SK-N-MC (cell line): ENCODE results near the gene MAP3K20.

Experiments
- EZH2 ChIP-seq: fragments of 200-600 bp; sonication (generic); IDR thresholded peaks from one replicate; pipeline ENCODE4 v1.6.1; 2017; ENCODE audit warnings: antibody characterized with exemption
- POLR2AphosphoS5 ChIP-seq: IDR thresholded peaks from 2 replicates; pipeline ENCODE4 v1.6.1; 2012; ENCODE audit warnings: mild to moderate bottlenecking, low read depth, low read length, borderline replicate concordance

GRCh38 chr2:173282795-173283545 is 207.3 kb downstream of the MAP3K20 start:
- no peak for TF ChIP-seq EZH2
- no peak for TF ChIP-seq POLR2AphosphoS5
